ENCODE results near the gene USP30.

Gene USP30

GRCh38 chr12:109057376-109057775 lies 5.0 kb downstream of the USP30 start:
- Histone ChIP-seq H3K9ac (ENCODE audit: low read length) (no peak overlapping the region), H3F3A (ENCODE audit: insufficient read depth, low read length) (no peaks in the 10 kb centered on the region), H3K27me3 (ENCODE audit: insufficient read depth, low read length) (no peaks in the 10 kb centered on the region), H3K79me2 (ENCODE audit: insufficient read depth, low read length) (no peaks in the 10 kb centered on the region), H3K9me2 (ENCODE audit: low read depth, low read length) (no peaks in the 10 kb centered on the region), H3K9me3 (ENCODE audit: low read length) (no peaks in the 10 kb centered on the region), H3K4me1 (ENCODE audit: insufficient read depth, low read length, severe bottlenecking) (peaks cover 19% of the 10 kb centered on the region), H3K4me3 (ENCODE audit: low read depth, low read length, poor library complexity, severe bottlenecking) (no peak overlapping the region), H3K36me3 (ENCODE audit: insufficient read depth, low read length) (no peaks in the 10 kb centered on the region), H3K27ac (ENCODE audit: low read depth, low read length, poor library complexity, severe bottlenecking) (no peak overlapping the region), H3K4me2 (ENCODE audit: low read length) (no peak overlapping the region), H2AFZ (ENCODE audit: low read length) (no peak overlapping the region), H4K20me1 (ENCODE audit: insufficient read depth, low read length) (no peaks in the 10 kb centered on the region)
- TF ChIP-seq EZH2 (IDR thresholded peaks at IDR 0.05; ENCODE audit: borderline replicate concordance, low read length): no peak
- TF ChIP-seq CTCF (IDR thresholded peaks at IDR 0.05; ENCODE audit: low read length): no peak

GRCh38 chr12:109058773-109059172 lies 6.4 kb downstream of the USP30 start:
- Histone ChIP-seq H3K9me3 (ENCODE audit: low read length) (no peaks in the 10 kb centered on the region), H3K4me1 (ENCODE audit: insufficient read depth, low read length, severe bottlenecking) (peaks cover 13% of the 10 kb centered on the region), H3K27ac (ENCODE audit: low read depth, low read length, poor library complexity, severe bottlenecking) (no peak overlapping the region), H3K9ac (ENCODE audit: low read length) (no peak overlapping the region), H2AFZ (ENCODE audit: low read length) (no peak overlapping the region), H3K36me3 (ENCODE audit: insufficient read depth, low read length) (peaks cover 10% of the 10 kb centered on the region; the same call in 1 of the 2 replicates), H3K4me3 (ENCODE audit: low read depth, low read length, poor library complexity, severe bottlenecking) (no peak overlapping the region), H4K20me1 (ENCODE audit: insufficient read depth, low read length) (no peaks in the 10 kb centered on the region), H3K79me2 (ENCODE audit: insufficient read depth, low read length) (no peaks in the 10 kb centered on the region), H3F3A (ENCODE audit: insufficient read depth, low read length) (no peaks in the 10 kb centered on the region), H3K9me2 (ENCODE audit: low read depth, low read length) (no peaks in the 10 kb centered on the region), H3K27me3 (ENCODE audit: insufficient read depth, low read length) (no peaks in the 10 kb centered on the region), H3K4me2 (ENCODE audit: low read length) (no peak overlapping the region)
- TF ChIP-seq EZH2 (IDR thresholded peaks at IDR 0.05; ENCODE audit: borderline replicate concordance, low read length): no peak
- TF ChIP-seq CTCF (IDR thresholded peaks at IDR 0.05; ENCODE audit: low read length): no peak

GRCh38 chr12:109064143-109064542 lies 11.8 kb downstream of the USP30 start:
- Histone ChIP-seq H3F3A (ENCODE audit: insufficient read depth, low read length) (no peaks in the 10 kb centered on the region), H3K4me1 (ENCODE audit: insufficient read depth, low read length, severe bottlenecking) (peaks cover 6% of the 10 kb centered on the region), H3K4me3 (ENCODE audit: low read depth, low read length, poor library complexity, severe bottlenecking) (no peak overlapping the region), H3K4me2 (ENCODE audit: low read length) (no peak overlapping the region), H4K20me1 (ENCODE audit: insufficient read depth, low read length) (no peaks in the 10 kb centered on the region), H3K79me2 (ENCODE audit: insufficient read depth, low read length) (no peaks in the 10 kb centered on the region), H3K27ac (ENCODE audit: low read depth, low read length, poor library complexity, severe bottlenecking) (no peak overlapping the region), H3K27me3 (ENCODE audit: insufficient read depth, low read length) (no peaks in the 10 kb centered on the region), H3K36me3 (ENCODE audit: insufficient read depth, low read length) (peaks cover 21% of the 10 kb centered on the region; the same call in 1 of the 2 replicates), H3K9ac (ENCODE audit: low read length) (no peak overlapping the region), H3K9me3 (ENCODE audit: low read length) (no peaks in the 10 kb centered on the region), H3K9me2 (ENCODE audit: low read depth, low read length) (no peaks in the 10 kb centered on the region), H2AFZ (ENCODE audit: low read length) (no peak overlapping the region)
- TF ChIP-seq EZH2 (IDR thresholded peaks at IDR 0.05; ENCODE audit: borderline replicate concordance, low read length) (no peak), CTCF (IDR thresholded peaks at IDR 0.05; ENCODE audit: low read length) (no peak)
